Mesothelial cell of epicardium (in vitro differentiated cells): ENCODE data around the gene TTC23L. TPM values are rescaled to one million over a fixed set of nuclear protein-coding genes. Genes with fewer than 3 reads are reported as not detected.
A peak's percentile ranks its signal among the peaks of the same experiment; 100 is the strongest.
"Not testable (repeated sequence)": the region's sequence is repeated elsewhere in the genome, so short reads cannot be mapped to it uniquely, and the experiment has no call there.

Experiments used
- DNase-seq, 2 experiments: peaks; one replicate each; pipeline ENCODE4 v3.0.0; 2021; ENCODE audit warnings: low spot score in 2 of 2; ENCODE audit not compliant: unreplicated experiment in 2 of 2
- H3K27ac Mint-ChIP-seq: 2 replicates; pipeline ENCODE4 v1.8.0; 2021; ENCODE audit warnings: mixed read lengths
- H3K27me3 Mint-ChIP-seq: 2 replicates; pipeline ENCODE4 v1.8.0; 2021; ENCODE audit warnings: low read depth, mixed read lengths
- H3K36me3 Mint-ChIP-seq: 2 replicates; pipeline ENCODE4 v1.8.0; 2021; ENCODE audit warnings: mixed read lengths
- H3K4me1 Mint-ChIP-seq: 2 replicates; pipeline ENCODE4 v1.8.0; 2021; ENCODE audit warnings: mixed read lengths
- H3K4me3 Mint-ChIP-seq: 2 replicates; pipeline ENCODE4 v1.8.0; 2021; ENCODE audit warnings: mild to moderate bottlenecking, moderate library complexity, mixed read lengths
- H3K9me3 Mint-ChIP-seq: 2 replicates; pipeline ENCODE4 v1.8.0; 2021; ENCODE audit warnings: mixed read lengths
- CTCF ChIP-seq: fragments of 200-600 bp; sonication (generic); IDR thresholded peaks from one replicate; pipeline ENCODE4 v1.5.0; 2021; ENCODE audit warnings: antibody characterized with exemption; ENCODE audit not compliant: unreplicated experiment
- total RNA-seq: library from RNA; stranded (reverse); gene quantifications from 3 replicates; pipeline ENCODE4 v1.2.1, GENCODE V29; 2021

Gene TTC23L
- total RNA-seq, 1 donor from 2014 or later = 2.6 TPM

GRCh38 chr5:34918025-34918424, 79.1 kb downstream of the TTC23L start:
- no peak overlapping the region for H3K4me3 Mint-ChIP-seq
- H3K4me1 Mint-ChIP-seq = peaks cover 29% of the 10 kb centered on the region
- H3K36me3 Mint-ChIP-seq = peaks cover 14% of the 10 kb centered on the region
- no peak for DNase-seq
- peak overlapping the region; percentile 26 for H3K27ac Mint-ChIP-seq
- H3K27me3 Mint-ChIP-seq = no peaks in the 10 kb centered on the region
- no peak for TF ChIP-seq CTCF
- H3K9me3 Mint-ChIP-seq = no peaks in the 10 kb centered on the region

- Mint-ChIP-seq H3K9me3 (no peaks in the 10 kb centered on the region), H3K4me1 (peaks cover 29% of the 10 kb centered on the region), H3K36me3 (peaks cover 20% of the 10 kb centered on the region), H3K27ac (no peak overlapping the region), H3K4me3 (no peak overlapping the region), H3K27me3 (no peaks in the 10 kb centered on the region)
- TF ChIP-seq CTCF = no peak
- no peak for DNase-seq
Observed at GRCh38 chr5:34919077-34919476, 80.1 kb downstream of the TTC23L start.

GRCh38 chr5:34923256-34923655, 84.3 kb downstream of the TTC23L start:
- DNase-seq, H3K27me3 Mint-ChIP-seq, H3K9me3 Mint-ChIP-seq, H3K4me3 Mint-ChIP-seq: not testable (repeated sequence)
- peak overlapping the region; percentile 84 for H3K27ac Mint-ChIP-seq
- H3K4me1 Mint-ChIP-seq = peaks cover 12% of the 10 kb centered on the region
- peaks cover 30% of the 10 kb centered on the region for H3K36me3 Mint-ChIP-seq

GRCh38 chr5:34923694-34924461, 84.9 kb downstream of the TTC23L start:
- no peak for TF ChIP-seq CTCF
- Mint-ChIP-seq H3K9me3 (no peaks in the 10 kb centered on the region), H3K36me3 (peaks cover 30% of the 10 kb centered on the region), H3K4me1 (peaks cover 14% of the 10 kb centered on the region), H3K27ac (peak overlapping the region; percentile 84), H3K27me3 (no peaks in the 10 kb centered on the region), H3K4me3 (no peak overlapping the region)
- no peak for DNase-seq

- H3K4me1 Mint-ChIP-seq = peaks cover 16% of the 10 kb centered on the region
- no peak for DNase-seq
- no peak overlapping the region for H3K4me3 Mint-ChIP-seq
- no peaks in the 10 kb centered on the region for H3K9me3 Mint-ChIP-seq
- H3K27ac Mint-ChIP-seq = peak overlapping the region; percentile 37
- no peak for TF ChIP-seq CTCF
- no peaks in the 10 kb centered on the region for H3K27me3 Mint-ChIP-seq
- H3K36me3 Mint-ChIP-seq = peaks cover 30% of the 10 kb centered on the region
Observed at GRCh38 chr5:34924462-34924765, 85.5 kb downstream of the TTC23L start.

- Mint-ChIP-seq H3K27ac (no peak overlapping the region), H3K4me3 (no peak overlapping the region), H3K27me3 (no peaks in the 10 kb centered on the region), H3K36me3 (peaks cover 23% of the 10 kb centered on the region), H3K9me3 (no peaks in the 10 kb centered on the region), H3K4me1 (peaks cover 26% of the 10 kb centered on the region)
- no peak for DNase-seq
- no peak for TF ChIP-seq CTCF
Observed at GRCh38 chr5:34926318-34926888, 87.4 kb downstream of the TTC23L start.
